ENCODE results near the gene CTCF.

CTCF gene

GRCh38 chr16:67652578-67653127 is 90.3 kb downstream of the CTCF start:
- DNase-seq (ENCODE audit: low spot score) = peak; percentile 78

GRCh38 chr16:67653128-67653788 is 90.9 kb downstream of the CTCF start:
- DNase-seq (ENCODE audit: low spot score) = peak; percentile 62

GRCh38 chr16:67653789-67654402 is 91.6 kb downstream of the CTCF start:
- DNase-seq (ENCODE audit: low spot score) = peak; percentile 34

- DNase-seq (ENCODE audit: low spot score) = no peak
Observed at GRCh38 chr16:67654403-67654911, 92.1 kb downstream of the CTCF start.

- DNase-seq (ENCODE audit: low spot score) = no peak
Observed at GRCh38 chr16:67655363-67655762, 93.0 kb downstream of the CTCF start.

GRCh38 chr16:67656344-67657016 is 94.2 kb downstream of the CTCF start:
- no peak for DNase-seq (ENCODE audit: low spot score)

GRCh38 chr16:67657017-67657608 is 94.8 kb downstream of the CTCF start:
- DNase-seq (ENCODE audit: low spot score) = no peak

- no peak for DNase-seq (ENCODE audit: low spot score)
Observed at GRCh38 chr16:67657751-67658518, 95.6 kb downstream of the CTCF start.

- no peak for DNase-seq (ENCODE audit: low spot score)
Observed at GRCh38 chr16:67658849-67659674, 96.7 kb downstream of the CTCF start.

GRCh38 chr16:67659675-67660563 is 97.6 kb downstream of the CTCF start, which contains the start of gene ACD:
TSS of gene ACD (minus strand) at chr16:67660260. CDS start at chr16:67660220, 40 bp downstream.
- peak; percentile 99 for DNase-seq (ENCODE audit: low spot score)

- peak; percentile 99 for DNase-seq (ENCODE audit: low spot score)
Observed at GRCh38 chr16:67660564-67661028, 98.3 kb downstream of the CTCF start, which contains the start of gene PARD6A. TSS of gene PARD6A (plus strand) at chr16:67660960. CDS start at chr16:67661039, 79 bp downstream.

GRCh38 chr16:67661101-67661761 is 98.9 kb downstream of the CTCF start:
- peak; percentile 37 for DNase-seq (ENCODE audit: low spot score)

- DNase-seq (ENCODE audit: low spot score) = no peak
Observed at GRCh38 chr16:67661886-67662652, 99.7 kb downstream of the CTCF start.

- no peak for DNase-seq (ENCODE audit: low spot score)
Observed at GRCh38 chr16:67662653-67663010, 100.3 kb downstream of the CTCF start.

GRCh38 chr16:67663151-67663876 is 101.0 kb downstream of the CTCF start:
- DNase-seq (ENCODE audit: low spot score) = no peak

GRCh38 chr16:67663877-67664222 is 101.5 kb downstream of the CTCF start:
- no peak for DNase-seq (ENCODE audit: low spot score)

- DNase-seq (ENCODE audit: low spot score) = no peak
Observed at GRCh38 chr16:67664258-67664657, 101.9 kb downstream of the CTCF start.

Data from AG20443 (cell line).